Measurements from ENCODE around the gene TMEM38B. TPM values are rescaled to one million over a fixed set of nuclear protein-coding genes. Genes with fewer than 3 reads are reported as not detected.

TMEM38B gene
- total and polyA plus RNA-seq, 2 of the 8 experiments (the other 6 are each of a cell fraction or from before 2014, with no cell fraction given): 10.6 to 12.4 TPM

- Histone ChIP-seq H4K8ac (ENCODE audit: extremely low read depth, insufficient read depth, low read length) (no peak overlapping the region), H3K23ac (ENCODE audit: insufficient read length) (no peak overlapping the region), H4K5ac (ENCODE audit: insufficient read length, low read depth, low read length) (no peak overlapping the region), H3K9ac (replicated peaks in 1 of 4; ENCODE audit: extremely low read depth in 1 of 4, low read depth in 3 of 4, low read length in 3 of 4) (no peak overlapping the region), H3K4me1 (replicated peaks in 1 of 4; ENCODE audit: control insufficient read depth in 3 of 4, insufficient read depth in 4 of 4, low read length in 3 of 4) (peaks cover 0 to 8% (median 7%) of the 10 kb centered on the region in 4 experiments; a peak in 5 of 7 replicates), H3K4me2 (ENCODE audit: insufficient read depth in 1 of 2, low read depth in 2 of 2, low read length in 2 of 2) (no peak overlapping the region), H3K27me3 (replicated peaks in 1 of 4; ENCODE audit: control insufficient read depth in 3 of 4, extremely low read depth in 1 of 4, insufficient read depth in 3 of 4, low read length in 3 of 4) (no peaks in the 10 kb centered on the region), H2BK15ac (ENCODE audit: low read length) (no peak overlapping the region), H3K36me3 (ENCODE audit: control insufficient read depth in 2 of 4, insufficient read depth in 4 of 4, low read length in 3 of 4) (no peaks in the 10 kb centered on the region), H2BK12ac (ENCODE audit: low read depth, low read length) (no peak overlapping the region), H2AK5ac (ENCODE audit: low read depth, low read length) (no peak overlapping the region), H3K4me3 (ENCODE audit: extremely low read depth in 1 of 4, insufficient read depth in 2 of 4, low read depth in 3 of 4, low read length in 4 of 4) (no peak overlapping the region), H4K20me1 (replicated peaks in 1 of 2; ENCODE audit: control insufficient read depth in 1 of 2, insufficient read depth in 2 of 2, low read length in 2 of 2) (no peaks in the 10 kb centered on the region), H3K4ac (replicated peaks; ENCODE audit: insufficient read length, low read depth, low read length) (no peak overlapping the region), H3K79me2 (ENCODE audit: control insufficient read depth in 1 of 2, insufficient read depth in 2 of 2, low read length in 2 of 2) (no peaks in the 10 kb centered on the region), H3K14ac (ENCODE audit: insufficient read length) (no peak overlapping the region), H2BK120ac (replicated peaks; ENCODE audit: low read depth, low read length) (no peak overlapping the region), H3K27ac (ENCODE audit: low read depth, low read length) (no peak overlapping the region), H4K91ac (replicated peaks; ENCODE audit: insufficient read length, low read length) (no peak overlapping the region), H3K18ac (ENCODE audit: extremely low read depth, low read length) (no peak overlapping the region), H2AFZ (ENCODE audit: low read length) (no peak overlapping the region), H3K56ac (replicated peaks; ENCODE audit: insufficient read length, low read depth, low read length) (no peak overlapping the region), H3K9me3 (ENCODE audit: insufficient read depth in 2 of 2, low read depth in 1 of 2, low read length in 1 of 2) (no peaks in the 10 kb centered on the region), H2BK20ac (ENCODE audit: low read length) (no peak overlapping the region), H2BK5ac (ENCODE audit: low read depth, low read length) (no peak overlapping the region), H3K23me2 (ENCODE audit: low read depth, low read length) (no peaks in the 10 kb centered on the region), H3K79me1 (ENCODE audit: low read depth, low read length) (no peaks in the 10 kb centered on the region)
- ChIA-PET CTCF (ENCODE audit: partially characterized antibody) (interaction anchor here (0.9 to 1.0 kb wide), 2 partner anchors 11 to 32 kb away, joined by 3 read pairs; no protein-coding TSS in a partner anchor), POLR2A (ENCODE audit: partially characterized antibody) (no interaction called here)
- DNase-seq (ENCODE audit: low read depth in 1 of 2, low spot score in 2 of 2) (no peak), FAIRE-seq (no peak)
- WGBS, 2 experiments (ENCODE audit: extremely low coverage in 1 of 2, insufficient coverage in 1 of 2, insufficient read length in 1 of 2, insufficient replicate concordance in 2 of 2, low coverage in 1 of 2, low lambda C conversion rate in 2 of 2, missing lambda C conversion rate in 1 of 2): 100% methylated on average over 1 of the region's 1 CpG; no CpG with 5 or more reads in 1 of the 2 experiments
- TF ChIP-seq POLR2AphosphoS5 (IDR thresholded peaks at IDR 0.05; ENCODE audit: low read depth, low read length): no peak
- TF ChIP-seq PHF8 (conservative IDR thresholded peaks at IDR 0.05; ENCODE audit: low read depth, low read length): no peak
- TF ChIP-seq RXRA (IDR thresholded peaks at IDR 0.05; ENCODE audit: insufficient read depth, low read depth, low read length): no peak
Measured at GRCh38 chr9:105681724-105682123, 12.6 kb upstream of the TMEM38B start.
